Gastrocnemius medialis (tissue), 4 donors: ENCODE data around the gene SETBP1.

Source experiments
- POLR2A ChIP-seq, 2 donors: fragments of 450-650 bp; IDR thresholded peaks; one replicate each; pipeline ENCODE4 v1.6.1; 2017; ENCODE audit warnings: antibody characterized with exemption in 2 of 2, mild to moderate bottlenecking in 2 of 2, moderate library complexity in 2 of 2
- TF ChIP-seq, protein P1 (sequence below), 5 experiments: fragments of 450-650 bp in 3 of 5; fragments of 200-600 bp in 2 of 5; sonication (generic) in 2 of 5; IDR thresholded peaks in 4 of 5; conservative IDR thresholded peaks in 1 of 5; 1 replicate in 4 of 5; 2 replicates in 1 of 5; pipeline ENCODE4 v1.5.1; 2016 to 2019; ENCODE audit warnings: antibody characterized with exemption in 5 of 5, mild to moderate bottlenecking in 3 of 5, moderate library complexity in 3 of 5

DNA sequence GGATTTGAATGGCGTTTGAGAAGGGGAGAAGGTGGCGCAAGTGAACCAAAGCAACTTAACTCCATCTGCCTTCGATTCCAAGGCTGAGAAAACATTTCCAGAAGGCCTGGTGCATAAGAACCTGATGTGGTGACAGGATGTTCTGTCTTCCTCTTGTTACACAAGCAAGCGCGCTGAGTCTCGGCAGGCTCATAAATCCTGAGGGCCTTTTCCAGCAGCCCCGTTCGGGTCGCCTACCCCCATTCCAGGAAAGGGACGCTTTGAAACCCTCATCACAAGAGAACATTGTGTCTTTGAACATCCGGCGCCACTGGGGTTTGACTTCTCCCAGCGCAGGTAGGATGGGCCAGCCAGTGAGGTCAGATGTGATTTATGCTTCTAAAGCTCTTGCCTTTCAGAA lies 403.5 kb downstream of the SETBP1 start:
- TF ChIP-seq, protein P1, sequence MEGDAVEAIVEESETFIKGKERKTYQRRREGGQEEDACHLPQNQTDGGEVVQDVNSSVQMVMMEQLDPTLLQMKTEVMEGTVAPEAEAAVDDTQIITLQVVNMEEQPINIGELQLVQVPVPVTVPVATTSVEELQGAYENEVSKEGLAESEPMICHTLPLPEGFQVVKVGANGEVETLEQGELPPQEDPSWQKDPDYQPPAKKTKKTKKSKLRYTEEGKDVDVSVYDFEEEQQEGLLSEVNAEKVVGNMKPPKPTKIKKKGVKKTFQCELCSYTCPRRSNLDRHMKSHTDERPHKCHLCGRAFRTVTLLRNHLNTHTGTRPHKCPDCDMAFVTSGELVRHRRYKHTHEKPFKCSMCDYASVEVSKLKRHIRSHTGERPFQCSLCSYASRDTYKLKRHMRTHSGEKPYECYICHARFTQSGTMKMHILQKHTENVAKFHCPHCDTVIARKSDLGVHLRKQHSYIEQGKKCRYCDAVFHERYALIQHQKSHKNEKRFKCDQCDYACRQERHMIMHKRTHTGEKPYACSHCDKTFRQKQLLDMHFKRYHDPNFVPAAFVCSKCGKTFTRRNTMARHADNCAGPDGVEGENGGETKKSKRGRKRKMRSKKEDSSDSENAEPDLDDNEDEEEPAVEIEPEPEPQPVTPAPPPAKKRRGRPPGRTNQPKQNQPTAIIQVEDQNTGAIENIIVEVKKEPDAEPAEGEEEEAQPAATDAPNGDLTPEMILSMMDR (IDR thresholded peaks at IDR 0.05 in 4 of 5, conservative IDR thresholded peaks at IDR 0.05 in 1 of 5), result no peak
- TF ChIP-seq POLR2A (IDR thresholded peaks at IDR 0.05), result no peak
